Measurements from ENCODE around the gene PDLIM1. TPM values are rescaled to one million over a fixed set of nuclear protein-coding genes. Genes with fewer than 3 reads are reported as not detected.
A peak's percentile ranks its signal among the peaks of the same experiment; 100 is the strongest.
"Not testable (repeated sequence)": the region's sequence is repeated elsewhere in the genome, so short reads cannot be mapped to it uniquely, and the experiment has no call there.

The PDLIM1 gene
- total RNA-seq, 2 donors from 2014 or later: 126 to 130 TPM

DNA sequence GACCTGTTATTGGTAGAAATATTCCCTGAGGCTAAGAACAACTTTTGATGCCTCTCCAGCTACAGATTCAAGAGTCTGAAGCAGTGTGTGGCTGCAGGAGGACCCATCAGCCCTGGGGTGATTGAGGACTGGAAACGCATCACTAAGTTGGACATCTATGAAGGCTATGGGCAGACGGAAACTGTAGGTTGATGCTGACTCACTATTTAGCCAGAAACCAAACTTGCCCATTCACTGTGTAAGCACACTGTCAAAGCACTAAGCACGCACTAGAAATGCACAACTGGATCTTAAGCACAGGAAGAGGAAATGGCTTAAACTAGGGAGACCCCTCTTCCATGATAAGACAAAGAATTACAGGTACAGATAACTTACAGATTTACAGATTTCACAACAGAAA is 76.0 kb downstream of the PDLIM1 start:
- H3K27me3 ChIP-seq: no peaks in the 10 kb centered on the region
- no peak overlapping the region for H3K27ac ChIP-seq
- no peaks in the 10 kb centered on the region for H3K9me3 ChIP-seq
- no peak overlapping the region for H3K4me3 ChIP-seq
- H3K36me3 ChIP-seq: no peaks in the 10 kb centered on the region
- no peaks in the 10 kb centered on the region for H3K4me1 ChIP-seq
- TF ChIP-seq CTCF (IDR thresholded peaks at IDR 0.05): no peak
- DNase-seq (ENCODE audit: low spot score): no peak

- no peak for TF ChIP-seq CTCF (IDR thresholded peaks at IDR 0.05)
- H3K27me3 ChIP-seq: no peaks in the 10 kb centered on the region
- H3K4me3 ChIP-seq: no peak overlapping the region
- H3K27ac ChIP-seq: no peak overlapping the region
- no peaks in the 10 kb centered on the region for H3K4me1 ChIP-seq
- no peaks in the 10 kb centered on the region for H3K9me3 ChIP-seq
- no peaks in the 10 kb centered on the region for H3K36me3 ChIP-seq
- DNase-seq (ENCODE audit: low spot score): no peak
These were observed 76.4 kb downstream of the PDLIM1 start for GRCh38 chr10:95214369-95214768.

- no peaks in the 10 kb centered on the region for H3K4me1 ChIP-seq
- no peaks in the 10 kb centered on the region for H3K36me3 ChIP-seq
- H3K9me3 ChIP-seq: no peaks in the 10 kb centered on the region
- H3K27me3 ChIP-seq: no peaks in the 10 kb centered on the region
- H3K4me3 ChIP-seq: no peak overlapping the region
- DNase-seq (ENCODE audit: low spot score): no peak
- TF ChIP-seq CTCF (IDR thresholded peaks at IDR 0.05): no peak
- H3K27ac ChIP-seq: no peak overlapping the region
These were observed 79.1 kb downstream of the PDLIM1 start for GRCh38 chr10:95211606-95212279.

DNA sequence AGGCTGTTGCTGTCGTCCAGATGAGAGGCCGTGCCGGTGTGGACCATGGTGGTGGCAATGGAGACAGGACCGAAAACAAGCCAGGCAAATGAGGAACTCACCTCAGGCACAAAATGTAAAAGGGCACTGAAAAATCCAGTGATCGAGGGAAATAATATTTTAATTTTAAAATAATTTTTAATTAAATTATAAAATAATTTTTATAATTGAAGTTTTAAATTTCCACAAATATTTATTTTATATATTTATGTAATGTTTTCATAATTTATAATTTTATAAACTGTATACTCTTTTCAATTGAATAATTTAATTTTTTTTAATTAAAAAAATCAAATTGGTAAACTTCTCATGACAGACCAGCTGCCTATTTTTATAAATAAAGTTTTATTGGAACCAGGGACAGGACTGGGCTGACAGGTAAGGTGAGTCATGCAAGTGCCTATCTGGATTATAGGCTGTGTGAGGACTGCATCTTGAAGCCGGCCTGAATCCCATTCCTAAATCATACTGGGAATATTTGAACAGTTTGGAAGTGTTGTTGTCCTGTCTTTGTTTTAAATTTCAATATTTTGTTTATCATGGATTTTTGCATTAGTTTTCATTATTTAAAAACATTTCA is 81.2 kb downstream of the PDLIM1 start:
- DNase-seq (ENCODE audit: low spot score): no peak
- Histone ChIP-seq H3K36me3 (no peaks in the 10 kb centered on the region), H3K4me1 (no peaks in the 10 kb centered on the region), H3K9me3 (no peaks in the 10 kb centered on the region), H3K4me3 (no peak overlapping the region), H3K27ac (no peak overlapping the region), H3K27me3 (no peaks in the 10 kb centered on the region)
- TF ChIP-seq CTCF (IDR thresholded peaks at IDR 0.05): no peak

DNA sequence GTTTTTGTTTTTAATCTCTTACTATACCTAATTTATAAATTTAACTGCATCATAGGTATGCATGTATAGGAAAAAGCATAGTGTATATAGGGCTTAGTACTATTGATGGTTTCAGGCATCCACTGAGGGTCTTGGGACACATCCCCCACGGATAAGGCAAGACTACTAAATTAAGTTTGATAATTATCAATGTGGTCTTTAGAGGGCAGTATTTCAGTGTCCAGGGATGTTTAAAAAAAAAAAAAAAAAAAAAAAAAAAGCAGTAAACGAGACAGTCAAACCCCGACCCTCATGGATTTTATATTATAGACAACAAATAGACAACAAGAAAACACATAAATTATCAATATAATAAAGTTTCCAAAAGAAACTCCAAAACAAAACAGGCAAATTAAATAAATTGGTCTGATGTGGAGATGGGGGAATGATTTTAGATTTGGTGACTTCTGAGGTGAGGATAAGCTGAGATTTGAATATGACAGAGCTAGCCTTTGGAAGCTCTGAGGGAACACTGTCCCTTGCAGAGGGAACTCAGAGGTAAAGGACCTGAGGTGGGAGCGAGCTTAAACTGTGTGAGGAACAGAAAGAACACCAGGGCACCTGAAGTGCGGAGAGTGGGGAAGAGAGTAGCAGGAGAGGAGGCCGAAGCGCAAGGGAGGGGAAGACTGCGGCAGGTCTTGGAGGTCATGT is 82.0 kb downstream of the PDLIM1 start:
- Histone ChIP-seq H3K27me3 (no peaks in the 10 kb centered on the region), H3K4me3 (no peak overlapping the region), H3K27ac (no peak overlapping the region), H3K36me3 (no peaks in the 10 kb centered on the region), H3K9me3 (no peaks in the 10 kb centered on the region), H3K4me1 (no peaks in the 10 kb centered on the region)
- DNase-seq (ENCODE audit: low spot score): no peak
- peak in 1 of 2 donors; percentile 58 for TF ChIP-seq CTCF (IDR thresholded peaks at IDR 0.05)

DNA sequence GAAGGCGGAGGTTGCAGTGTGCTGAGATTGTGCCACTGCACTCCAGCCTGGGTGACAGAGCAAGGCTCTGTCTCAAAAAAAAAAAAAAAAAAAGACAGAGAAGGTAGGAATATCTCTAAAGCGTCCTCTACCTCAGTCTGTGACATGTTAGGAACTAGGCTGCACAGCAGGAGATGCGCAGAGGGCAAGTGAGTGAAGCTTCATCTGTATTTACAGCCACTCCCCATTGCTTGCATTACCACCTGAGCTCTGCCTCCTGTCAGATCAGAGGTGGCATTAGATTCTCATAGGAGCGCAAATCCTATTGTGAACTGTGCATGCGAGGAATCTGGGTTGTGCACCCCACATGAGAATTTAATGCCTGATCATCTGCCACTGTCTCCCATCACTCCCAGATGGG is 87.9 kb downstream of the PDLIM1 start:
- H3K4me3 ChIP-seq; H3K9me3 ChIP-seq; H3K36me3 ChIP-seq; H3K27me3 ChIP-seq; H3K4me1 ChIP-seq; H3K27ac ChIP-seq; DNase-seq (ENCODE audit: low spot score): not testable (repeated sequence)

All from right atrium auricular region (tissue), 2 donors.